Esophagus squamous epithelium (tissue), 5 donors: ENCODE data around the gene RELCH. TPM values are rescaled to one million over a fixed set of nuclear protein-coding genes. Genes with fewer than 3 reads are reported as not detected.

ENCODE experiments used
- DNase-seq: peaks from one replicate; lab custom pipeline; 2025; lab: John Stamatoyannopoulos, UW
- H3K27ac ChIP-seq, 4 donors: fragments of 200-600 bp; sonication (generic); one replicate each; pipeline ENCODE4 v1.5.1; 2016 to 2019; ENCODE audit warnings: mild to moderate bottlenecking in 1 of 4
- H3K27me3 ChIP-seq, 4 donors: fragments of 200-600 bp; sonication (generic); 1 replicate in 3 of 4; 2 replicates in 1 of 4; pipeline versions ENCODE4 v1.5.1 to v1.6.0; 2017 to 2021; ENCODE audit warnings: antibody characterized with exemption in 1 of 4
- H3K36me3 ChIP-seq, 3 donors: fragments of 200-600 bp; sonication (generic); one replicate each; pipeline ENCODE4 v1.5.1; 2016 to 2019
- H3K4me1 ChIP-seq, 3 donors: fragments of 200-600 bp; sonication (generic); one replicate each; pipeline ENCODE4 v1.5.1; 2017 to 2019
- H3K4me3 ChIP-seq, 4 donors: fragments of 200-600 bp; sonication (generic); 1 replicate in 3 of 4; 2 replicates in 1 of 4; pipeline ENCODE4 v1.5.1; 2016 to 2019; ENCODE audit warnings: mild to moderate bottlenecking in 2 of 4, moderate library complexity in 1 of 4
- H3K9me3 ChIP-seq, 3 donors: fragments of 200-600 bp; sonication (generic); one replicate each; pipeline ENCODE4 v1.5.1; 2016 to 2019
- CTCF ChIP-seq, 6 experiments: fragments of 450-650 bp in 4 of 6; fragments of 200-600 bp in 2 of 6; sonication (generic) in 2 of 6; IDR thresholded peaks; one replicate each; pipeline ENCODE4 v1.5.1; 2016 to 2019; ENCODE audit warnings: antibody characterized with exemption in 6 of 6, mild to moderate bottlenecking in 4 of 6, moderate library complexity in 4 of 6
- POLR2A ChIP-seq, 4 donors: fragments of 450-650 bp; IDR thresholded peaks; one replicate each; pipeline ENCODE4 v1.6.1; 2017; ENCODE audit warnings: antibody characterized with exemption in 4 of 4, mild to moderate bottlenecking in 4 of 4, moderate library complexity in 3 of 4
- WGBS, 2 donors: methylation state at CpG; one replicate each; pipeline ENCODE4 v1.1.5; 2018; 5-methylcytosine and 5-hydroxymethylcytosine counted together
- intact Hi-C: fragments of 100-400 bp; cut with DNase I; formaldehyde crosslinking; loops from one replicate; pipeline ENCODE4 v1.15.0; 2022
- total RNA-seq, 4 donors: library from RNA; depleted of rRNA; stranded (reverse); fragments of >200 nt; gene quantifications; one replicate each; pipeline ENCODE4 v1.1.0, GENCODE V29; 2016
- donor health status: DM: yes; HTN: yes; CAD: no.

RELCH gene
- total RNA-seq, 4 donors from 2014 or later: 32.8 to 98.0 (median 69.0) TPM

GRCh38 chr18:62300359-62300963 lies 113.4 kb downstream of the RELCH start:
- Histone ChIP-seq H3K36me3 (peaks cover 2 to 100% (median 4%) of the 10 kb centered on the region in 3 donors), H3K4me3 (no peak overlapping the region), H3K9me3 (no peaks in the 10 kb centered on the region), H3K4me1 (no peaks in the 10 kb centered on the region), H3K27ac (no peak overlapping the region), H3K27me3 (no peaks in the 10 kb centered on the region)
- intact Hi-C loops: no loop called here
- no peak for DNase-seq
- TF ChIP-seq POLR2A (IDR thresholded peaks at IDR 0.05) (no peak), CTCF (IDR thresholded peaks at IDR 0.05) (no peak)
- WGBS, 2 donors: 87 to 89% methylated on average over 3 of the region's 3 CpGs

GRCh38 chr18:62301322-62301721 lies 114.3 kb downstream of the RELCH start:
- H3K4me3 ChIP-seq: no peak overlapping the region
- H3K36me3 ChIP-seq: peaks cover 2 to 100% (median 4%) of the 10 kb centered on the region in 3 donors
- TF ChIP-seq CTCF (IDR thresholded peaks at IDR 0.05): no peak
- TF ChIP-seq POLR2A (IDR thresholded peaks at IDR 0.05): no peak
- H3K4me1 ChIP-seq: no peaks in the 10 kb centered on the region
- no peak overlapping the region for H3K27ac ChIP-seq
- H3K27me3 ChIP-seq: no peaks in the 10 kb centered on the region
- WGBS, 2 donors: 100% methylated on average over 1 of the region's 1 CpG
- H3K9me3 ChIP-seq: no peaks in the 10 kb centered on the region
- intact Hi-C loops: no loop called here
- no peak for DNase-seq

GRCh38 chr18:62312851-62313250 lies 125.8 kb downstream of the RELCH start:
- Histone ChIP-seq H3K27me3 (no peaks in the 10 kb centered on the region), H3K27ac (no peak overlapping the region), H3K4me1 (no peaks in the 10 kb centered on the region), H3K9me3 (no peaks in the 10 kb centered on the region), H3K4me3 (no peak overlapping the region), H3K36me3 (peaks cover 0 to 32% (median 9%) of the 10 kb centered on the region in 3 donors)
- WGBS, 2 donors: 96% methylated on average over 1 of the region's 1 CpG
- no peak for DNase-seq
- TF ChIP-seq CTCF (IDR thresholded peaks at IDR 0.05) (no peak), POLR2A (IDR thresholded peaks at IDR 0.05) (no peak)
- intact Hi-C loops: no loop called here

DNA sequence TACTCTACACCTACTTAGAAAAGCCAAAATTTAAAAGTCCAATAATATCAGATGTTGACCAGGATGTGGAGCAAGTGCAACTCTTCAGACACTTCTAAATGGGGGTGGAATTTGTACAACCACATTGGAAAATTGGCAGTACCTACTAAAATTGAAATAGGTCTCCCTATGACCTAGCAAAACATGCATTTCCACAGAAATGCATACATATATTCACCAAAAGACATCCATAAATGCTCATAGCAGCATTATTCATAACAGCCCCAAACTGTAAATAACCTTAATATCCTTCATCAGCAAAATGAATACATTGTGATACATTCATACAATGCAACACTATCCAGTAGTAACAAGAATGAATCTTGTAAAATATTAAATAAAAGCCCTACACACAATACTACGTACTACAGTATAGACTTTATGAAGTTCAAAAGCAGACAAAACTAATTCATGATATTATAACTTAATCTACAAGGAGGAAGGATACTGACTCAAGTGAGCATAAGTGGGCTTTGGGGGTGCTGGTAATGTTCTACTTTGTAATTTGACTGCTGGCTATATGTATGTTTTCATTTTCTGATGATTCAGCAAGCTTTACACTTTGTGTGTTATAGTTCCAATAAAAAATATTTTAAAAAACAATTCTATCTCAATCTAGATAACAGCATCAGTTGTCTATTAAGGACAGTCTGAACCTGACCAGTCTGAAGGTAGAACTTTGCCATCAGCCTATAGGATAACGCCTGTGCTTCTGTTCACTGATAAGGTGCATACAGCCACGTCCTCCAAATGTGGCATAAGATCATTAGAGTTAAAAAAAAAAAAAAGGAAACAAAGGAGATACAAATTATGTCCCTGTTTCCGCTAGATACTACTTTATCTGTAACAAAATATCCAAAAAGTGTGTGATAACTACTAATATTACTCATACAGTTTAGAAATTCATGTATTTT lies 131.4 kb downstream of the RELCH start:
- TF ChIP-seq POLR2A (IDR thresholded peaks at IDR 0.05) (no peak), CTCF (IDR thresholded peaks at IDR 0.05) (no peak)
- no peak overlapping the region for H3K4me3 ChIP-seq
- DNase-seq: no peak
- H3K36me3 ChIP-seq: no peaks in the 10 kb centered on the region
- H3K4me1 ChIP-seq: no peaks in the 10 kb centered on the region
- no peak overlapping the region for H3K27ac ChIP-seq
- 68% methylated on average over 4 of the region's 4 CpGs for WGBS, 2 donors
- H3K27me3 ChIP-seq: peaks cover 0 to 29% (median 0%) of the 10 kb centered on the region in 4 donors
- H3K9me3 ChIP-seq: no peaks in the 10 kb centered on the region
- intact Hi-C loops: no loop called here

GRCh38 chr18:62321201-62321600 lies 134.1 kb downstream of the RELCH start:
- no peak for DNase-seq
- Histone ChIP-seq H3K9me3 (no peaks in the 10 kb centered on the region), H3K36me3 (no peaks in the 10 kb centered on the region), H3K4me3 (no peak overlapping the region), H3K4me1 (peaks cover 0 to 19% (median 8%) of the 10 kb centered on the region in 3 donors), H3K27me3 (peaks cover 0 to 53% (median 0%) of the 10 kb centered on the region in 4 donors), H3K27ac (no peak overlapping the region)
- intact Hi-C loops: no loop called here
- no peak for TF ChIP-seq CTCF (IDR thresholded peaks at IDR 0.05)
- TF ChIP-seq POLR2A (IDR thresholded peaks at IDR 0.05): no peak
- WGBS, 2 donors: 51 to 52% methylated on average over 3 of the region's 3 CpGs
